BE2C (cell line): ENCODE results near the gene SPINK14.

Source experiments
- DNase-seq: peaks from one replicate; pipeline ENCODE4 v3.0.0-alpha.2; 2020
- H3K27me3 ChIP-seq: fragments of 250-450 bp; sonication (Bioruptor Pico); 2 replicates; pipeline ENCODE4 v1.5.1; 2020; ENCODE audit warnings: mild to moderate bottlenecking
- H3K36me3 ChIP-seq: fragments of 250-450 bp; sonication (Bioruptor Pico); 2 replicates; pipeline ENCODE4 v1.5.1; 2020; ENCODE audit warnings: mild to moderate bottlenecking
- H3K4me1 ChIP-seq: fragments of 250-450 bp; sonication (Bioruptor Pico); 2 replicates; pipeline ENCODE4 v1.5.1; 2020
- H3K4me3 ChIP-seq: 2 replicates; pipeline ENCODE4 v1.5.1; 2011; ENCODE audit warnings: low read depth, low read length
- H3K9me3 ChIP-seq: fragments of 250-450 bp; sonication (Bioruptor Pico); 2 replicates; pipeline ENCODE4 v1.5.1; 2020
- TF ChIP-seq, protein P1 (sequence below): IDR thresholded peaks from 2 replicates; pipeline ENCODE4 v1.5.1; 2012; ENCODE audit warnings: mild to moderate bottlenecking, low read depth, low read length

The SPINK14 gene

DNA sequence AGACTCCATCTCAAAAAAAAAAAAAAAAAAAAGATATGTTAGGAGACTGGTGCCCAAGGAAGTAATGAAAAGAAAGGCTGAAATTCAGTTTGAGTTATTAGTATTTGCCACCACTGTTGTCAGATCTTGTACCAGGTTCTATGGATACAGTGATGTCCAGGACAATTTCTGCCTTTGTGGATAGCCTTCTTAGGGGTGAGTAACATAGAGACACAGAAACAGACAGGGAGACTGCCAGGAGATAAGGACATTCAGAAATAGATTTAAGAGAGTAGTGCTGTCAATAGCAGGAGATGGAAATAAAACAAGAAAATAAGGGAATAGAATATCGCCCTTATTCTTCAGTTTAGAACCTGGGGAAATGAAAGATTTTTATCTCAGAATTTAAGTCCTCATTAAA lies 6.3 kb upstream of the SPINK14 start:
- H3K9me3 ChIP-seq, result peaks cover 3% of the 10 kb centered on the region; the same call in 1 of the 2 replicates
- H3K36me3 ChIP-seq, result no peaks in the 10 kb centered on the region
- no peak for DNase-seq
- H3K27me3 ChIP-seq, result peaks cover 4% of the 10 kb centered on the region; the same call in 1 of the 2 replicates
- H3K4me1 ChIP-seq, result no peaks in the 10 kb centered on the region
- H3K4me3 ChIP-seq, result no peak overlapping the region
- TF ChIP-seq, protein P1, sequence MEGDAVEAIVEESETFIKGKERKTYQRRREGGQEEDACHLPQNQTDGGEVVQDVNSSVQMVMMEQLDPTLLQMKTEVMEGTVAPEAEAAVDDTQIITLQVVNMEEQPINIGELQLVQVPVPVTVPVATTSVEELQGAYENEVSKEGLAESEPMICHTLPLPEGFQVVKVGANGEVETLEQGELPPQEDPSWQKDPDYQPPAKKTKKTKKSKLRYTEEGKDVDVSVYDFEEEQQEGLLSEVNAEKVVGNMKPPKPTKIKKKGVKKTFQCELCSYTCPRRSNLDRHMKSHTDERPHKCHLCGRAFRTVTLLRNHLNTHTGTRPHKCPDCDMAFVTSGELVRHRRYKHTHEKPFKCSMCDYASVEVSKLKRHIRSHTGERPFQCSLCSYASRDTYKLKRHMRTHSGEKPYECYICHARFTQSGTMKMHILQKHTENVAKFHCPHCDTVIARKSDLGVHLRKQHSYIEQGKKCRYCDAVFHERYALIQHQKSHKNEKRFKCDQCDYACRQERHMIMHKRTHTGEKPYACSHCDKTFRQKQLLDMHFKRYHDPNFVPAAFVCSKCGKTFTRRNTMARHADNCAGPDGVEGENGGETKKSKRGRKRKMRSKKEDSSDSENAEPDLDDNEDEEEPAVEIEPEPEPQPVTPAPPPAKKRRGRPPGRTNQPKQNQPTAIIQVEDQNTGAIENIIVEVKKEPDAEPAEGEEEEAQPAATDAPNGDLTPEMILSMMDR, result no peak

DNA sequence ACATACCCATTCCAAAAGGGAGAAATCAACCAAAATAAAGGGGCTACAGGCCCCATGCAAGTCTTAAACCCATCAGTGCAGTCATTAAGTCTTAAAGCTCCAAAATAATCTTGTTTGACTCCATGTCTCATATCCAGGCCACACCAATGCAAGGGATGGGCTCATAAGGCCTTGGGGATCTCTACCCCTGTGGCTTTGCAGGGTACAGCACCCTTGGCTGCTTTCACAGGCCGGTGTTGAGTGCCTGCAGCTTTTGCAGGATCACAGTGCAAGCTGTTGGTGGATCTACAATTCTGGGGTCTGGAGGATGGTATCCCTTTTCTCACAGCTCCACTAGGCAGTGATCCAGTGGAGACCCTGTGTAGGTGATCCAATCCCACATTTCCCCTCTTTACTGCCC lies 5.0 kb upstream of the SPINK14 start:
- DNase-seq, result no peak

DNA sequence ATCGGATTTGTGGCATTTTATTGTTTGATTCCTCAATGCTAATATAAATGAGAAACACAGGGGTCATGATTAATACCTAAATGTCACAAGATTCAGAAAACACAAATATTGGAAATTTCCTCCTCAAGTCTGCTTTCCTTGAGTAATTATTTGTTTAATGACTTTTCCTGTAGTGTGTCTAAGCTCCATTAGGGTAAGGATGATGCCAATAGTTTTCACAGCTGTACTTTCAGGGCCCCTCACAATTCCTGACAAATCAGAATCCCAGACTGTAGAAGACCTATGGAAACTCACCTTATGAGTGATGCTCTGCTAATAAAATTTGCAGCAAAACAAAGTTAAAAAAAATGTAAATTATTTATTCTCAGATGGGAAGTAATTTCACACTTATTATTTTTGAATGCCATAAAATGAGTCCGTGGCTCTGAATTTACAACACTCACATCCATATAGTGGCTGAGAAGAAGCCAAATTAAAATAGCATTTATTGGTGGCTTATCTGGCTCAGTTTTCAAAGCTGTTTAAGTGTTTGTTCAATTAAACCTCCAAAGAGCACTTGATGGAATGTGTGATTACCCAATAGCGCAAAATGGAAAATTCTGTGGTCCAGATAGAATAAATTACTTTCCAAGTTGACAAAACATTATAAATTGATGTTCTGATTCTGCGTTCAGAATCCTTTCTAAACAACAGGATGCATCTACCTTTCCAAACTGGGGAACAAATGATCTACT lies 1.6 kb upstream of the SPINK14 start:
- no peaks in the 10 kb centered on the region for H3K4me1 ChIP-seq
- no peak for DNase-seq
- TF ChIP-seq, protein P1, result no peak
- H3K9me3 ChIP-seq, result peaks cover 3% of the 10 kb centered on the region; the same call in 1 of the 2 replicates
- peaks cover 6% of the 10 kb centered on the region; the same call in 1 of the 2 replicates for H3K27me3 ChIP-seq
- H3K4me3 ChIP-seq, result no peak overlapping the region
- no peaks in the 10 kb centered on the region for H3K36me3 ChIP-seq

More for the DNA sequence above, 5.0 kb upstream of the SPINK14 start:
- Histone ChIP-seq H3K9me3 (peaks cover 3% of the 10 kb centered on the region; the same call in 1 of the 2 replicates), H3K4me3 (no peak overlapping the region), H3K4me1 (no peaks in the 10 kb centered on the region), H3K27me3 (peaks cover 4% of the 10 kb centered on the region; the same call in 1 of the 2 replicates), H3K36me3 (no peaks in the 10 kb centered on the region)
- TF ChIP-seq, protein P1, result no peak

DNA sequence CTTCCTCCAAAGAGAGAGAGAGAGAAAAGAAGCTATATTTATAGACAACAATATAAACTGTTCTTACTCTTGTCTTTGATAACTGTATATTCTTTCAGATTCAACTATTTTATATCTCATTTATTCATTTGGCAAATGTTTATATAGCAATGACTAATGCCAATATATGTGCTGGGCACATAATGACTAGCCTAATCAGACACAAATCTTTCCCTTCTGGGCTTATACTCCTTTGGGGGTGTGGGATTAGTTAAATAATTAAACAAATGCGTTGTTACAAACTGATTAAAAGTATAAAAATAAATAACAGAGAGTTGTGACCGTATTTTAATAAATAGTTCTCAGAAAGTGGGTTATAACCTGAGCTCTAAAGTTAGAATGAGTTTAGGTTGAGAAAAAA lies 4.0 kb downstream of the SPINK14 start:
- no peaks in the 10 kb centered on the region for H3K9me3 ChIP-seq
- no peak overlapping the region for H3K4me3 ChIP-seq
- TF ChIP-seq, protein P1, result no peak
- no peaks in the 10 kb centered on the region for H3K4me1 ChIP-seq
- H3K27me3 ChIP-seq, result peaks cover 12% of the 10 kb centered on the region
- no peak for DNase-seq
- no peaks in the 10 kb centered on the region for H3K36me3 ChIP-seq

DNA sequence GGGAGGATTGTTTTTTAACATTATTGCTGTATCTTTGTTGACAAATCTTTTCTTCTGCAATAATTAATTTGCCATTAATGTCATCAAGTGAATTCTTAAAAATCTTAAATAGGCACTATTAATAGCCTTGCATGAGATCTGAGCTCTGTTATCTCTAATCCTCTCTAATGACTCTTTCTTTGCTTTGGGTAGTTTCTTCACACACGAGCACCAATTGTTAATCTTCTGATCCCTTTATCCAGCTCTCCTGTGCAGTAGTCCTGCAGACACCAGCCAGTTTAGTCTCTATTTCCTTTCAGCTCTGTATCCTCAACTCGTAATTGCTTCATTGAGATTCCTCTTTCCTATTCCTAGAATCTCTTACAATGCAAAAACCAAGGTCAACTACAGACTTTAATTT lies 8.1 kb downstream of the SPINK14 start:
- no peaks in the 10 kb centered on the region for H3K36me3 ChIP-seq
- peaks cover 10% of the 10 kb centered on the region for H3K27me3 ChIP-seq
- no peak overlapping the region for H3K4me3 ChIP-seq
- H3K9me3 ChIP-seq, result no peaks in the 10 kb centered on the region
- no peaks in the 10 kb centered on the region for H3K4me1 ChIP-seq
- TF ChIP-seq, protein P1, result no peak
- DNase-seq, result no peak

DNA sequence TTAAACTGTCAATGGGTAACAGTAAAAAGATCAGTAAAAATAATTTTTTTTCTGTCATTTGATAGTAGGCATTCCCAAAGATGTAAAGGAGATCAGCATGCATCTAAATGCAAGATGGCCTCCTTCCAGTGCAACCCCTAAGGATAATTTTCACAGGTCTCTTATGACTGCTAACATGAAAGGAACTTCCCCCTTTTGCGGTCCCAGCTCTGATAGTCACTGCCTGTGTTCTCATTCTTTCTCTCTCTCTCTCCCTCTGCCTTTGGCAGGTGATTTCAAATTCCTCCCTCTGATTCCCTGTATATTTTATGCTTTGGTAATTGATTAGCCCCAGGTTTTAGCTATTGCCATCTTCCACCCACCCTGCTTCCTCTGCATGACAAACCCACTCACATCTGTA lies 8.9 kb downstream of the SPINK14 start:
- Histone ChIP-seq H3K9me3 (no peaks in the 10 kb centered on the region), H3K4me1 (no peaks in the 10 kb centered on the region), H3K4me3 (no peak overlapping the region), H3K27me3 (peaks cover 7% of the 10 kb centered on the region), H3K36me3 (no peaks in the 10 kb centered on the region)
- TF ChIP-seq, protein P1, result no peak
- no peak for DNase-seq
